ENCODE data around the gene DMD. TPM values are rescaled to one million over a fixed set of nuclear protein-coding genes. Genes with fewer than 3 reads are reported as not detected.
A peak's percentile ranks its signal among the peaks of the same experiment; 100 is the strongest.

The DMD gene
- total RNA-seq, 1 donor from 2014 or later, result 22.2 TPM

DNA sequence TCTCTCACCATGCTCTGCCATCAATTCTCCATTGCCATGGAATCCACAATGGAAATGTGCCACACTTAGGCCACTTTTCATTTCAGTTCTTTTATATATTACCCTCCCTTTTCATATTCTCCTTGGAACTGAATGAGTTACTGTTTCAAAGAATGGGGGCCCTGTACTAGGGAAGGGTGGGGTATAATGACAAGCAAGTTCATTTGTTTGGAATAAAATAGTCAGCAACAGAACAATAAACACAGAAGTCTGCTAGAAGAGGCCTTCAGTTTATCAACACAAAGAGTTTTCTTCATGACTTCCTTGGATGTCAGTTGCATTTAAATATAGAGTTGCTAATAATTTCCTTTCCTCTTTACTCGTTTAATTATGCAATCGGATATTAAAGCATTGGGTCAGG, 1661.2 kb downstream of the DMD start:
- DNase-seq (ENCODE audit: low read depth), result no peak
- no peak overlapping the region for H3K4me3 Mint-ChIP-seq (ENCODE audit: unreplicated experiment)
- H3K27ac Mint-ChIP-seq (ENCODE audit: unreplicated experiment), result no peak overlapping the region

DNA sequence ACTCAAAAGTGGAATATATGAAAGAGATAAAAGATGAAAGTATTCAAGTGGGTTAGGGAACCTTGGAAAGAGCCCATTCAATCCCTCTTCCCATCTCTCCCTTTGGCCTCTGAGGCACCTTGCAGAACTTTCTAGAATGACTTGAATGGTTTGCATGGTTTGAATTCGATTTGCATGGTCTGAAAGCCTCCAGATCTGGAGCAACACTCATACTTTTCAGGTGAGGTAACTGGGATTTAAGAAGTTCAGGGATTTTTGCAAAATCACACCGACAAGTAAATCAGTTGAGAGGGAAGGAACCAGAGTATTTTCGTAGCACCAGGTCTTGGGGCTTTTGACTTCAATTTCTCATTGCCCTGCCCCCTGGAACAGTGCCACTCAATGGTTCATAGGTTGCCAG, 1663.5 kb downstream of the DMD start:
- Mint-ChIP-seq H3K9me3 (ENCODE audit: unreplicated experiment) (peaks cover 2% of the 10 kb centered on the region), H3K27ac (ENCODE audit: unreplicated experiment) (no peak overlapping the region), H3K36me3 (ENCODE audit: low read depth, unreplicated experiment) (no peaks in the 10 kb centered on the region), H3K4me3 (ENCODE audit: unreplicated experiment) (no peak overlapping the region), H3K27me3 (ENCODE audit: low read depth, unreplicated experiment) (no peaks in the 10 kb centered on the region), H3K4me1 (ENCODE audit: low read depth, unreplicated experiment) (peaks cover 16% of the 10 kb centered on the region)
- H3K9ac ChIP-seq (ENCODE audit: low read length), result no peak overlapping the region
- H3K27ac ChIP-seq (ENCODE audit: low read depth, low read length), result no peak overlapping the region
- TF ChIP-seq EZH2 (IDR thresholded peaks at IDR 0.05; ENCODE audit: insufficient read depth, low read length), result no peak
- TF ChIP-seq, protein P1, sequence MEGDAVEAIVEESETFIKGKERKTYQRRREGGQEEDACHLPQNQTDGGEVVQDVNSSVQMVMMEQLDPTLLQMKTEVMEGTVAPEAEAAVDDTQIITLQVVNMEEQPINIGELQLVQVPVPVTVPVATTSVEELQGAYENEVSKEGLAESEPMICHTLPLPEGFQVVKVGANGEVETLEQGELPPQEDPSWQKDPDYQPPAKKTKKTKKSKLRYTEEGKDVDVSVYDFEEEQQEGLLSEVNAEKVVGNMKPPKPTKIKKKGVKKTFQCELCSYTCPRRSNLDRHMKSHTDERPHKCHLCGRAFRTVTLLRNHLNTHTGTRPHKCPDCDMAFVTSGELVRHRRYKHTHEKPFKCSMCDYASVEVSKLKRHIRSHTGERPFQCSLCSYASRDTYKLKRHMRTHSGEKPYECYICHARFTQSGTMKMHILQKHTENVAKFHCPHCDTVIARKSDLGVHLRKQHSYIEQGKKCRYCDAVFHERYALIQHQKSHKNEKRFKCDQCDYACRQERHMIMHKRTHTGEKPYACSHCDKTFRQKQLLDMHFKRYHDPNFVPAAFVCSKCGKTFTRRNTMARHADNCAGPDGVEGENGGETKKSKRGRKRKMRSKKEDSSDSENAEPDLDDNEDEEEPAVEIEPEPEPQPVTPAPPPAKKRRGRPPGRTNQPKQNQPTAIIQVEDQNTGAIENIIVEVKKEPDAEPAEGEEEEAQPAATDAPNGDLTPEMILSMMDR (IDR thresholded peaks at IDR 0.05; ENCODE audit: insufficient read depth, low read depth, low read length), result no peak
- no peak overlapping the region for H3K4me2 ChIP-seq (ENCODE audit: low read length)
- H3K9me3 ChIP-seq (ENCODE audit: insufficient read depth, low read depth, low read length), result no peaks in the 10 kb centered on the region
- H3K4me3 ChIP-seq (ENCODE audit: insufficient read depth, low read depth, low read length), result no peak overlapping the region
- no peaks in the 10 kb centered on the region for H3K36me3 ChIP-seq (ENCODE audit: insufficient read depth, low read length)
- H3K79me2 ChIP-seq (ENCODE audit: insufficient read depth, low read length), result no peaks in the 10 kb centered on the region
- H3K4me1 ChIP-seq (ENCODE audit: insufficient read depth, low read length), result peaks cover 8% of the 10 kb centered on the region
- H2AFZ ChIP-seq (ENCODE audit: low read depth, low read length), result no peak overlapping the region
- DNase-seq (ENCODE audit: low read depth), result peak; percentile 37
- no peaks in the 10 kb centered on the region for H3K27me3 ChIP-seq (ENCODE audit: insufficient read depth, low read length)
- FAIRE-seq, result no peak
- no peaks in the 10 kb centered on the region for H4K20me1 ChIP-seq (ENCODE audit: insufficient read depth, low read length)

More for the DNA sequence above, 1661.2 kb downstream of the DMD start:
- Mint-ChIP-seq H3K27me3 (ENCODE audit: low read depth, unreplicated experiment) (no peaks in the 10 kb centered on the region), H3K36me3 (ENCODE audit: low read depth, unreplicated experiment) (no peaks in the 10 kb centered on the region), H3K4me1 (ENCODE audit: low read depth, unreplicated experiment) (peaks cover 17% of the 10 kb centered on the region), H3K9me3 (ENCODE audit: unreplicated experiment) (no peaks in the 10 kb centered on the region)
- H3K4me1 ChIP-seq (ENCODE audit: insufficient read depth, low read length), result peaks cover 8% of the 10 kb centered on the region
- no peaks in the 10 kb centered on the region for H4K20me1 ChIP-seq (ENCODE audit: insufficient read depth, low read length)
- no peaks in the 10 kb centered on the region for H3K27me3 ChIP-seq (ENCODE audit: insufficient read depth, low read length)
- no peak for TF ChIP-seq EZH2 (IDR thresholded peaks at IDR 0.05; ENCODE audit: insufficient read depth, low read length)
- TF ChIP-seq, protein P1 (IDR thresholded peaks at IDR 0.05; ENCODE audit: insufficient read depth, low read depth, low read length), result no peak
- no peaks in the 10 kb centered on the region for H3K36me3 ChIP-seq (ENCODE audit: insufficient read depth, low read length)
- no peak overlapping the region for H3K27ac ChIP-seq (ENCODE audit: low read depth, low read length)
- H3K9me3 ChIP-seq (ENCODE audit: insufficient read depth, low read depth, low read length), result no peaks in the 10 kb centered on the region
- H2AFZ ChIP-seq (ENCODE audit: low read depth, low read length), result no peak overlapping the region
- no peak for FAIRE-seq
- no peak overlapping the region for H3K9ac ChIP-seq (ENCODE audit: low read length)
- no peak overlapping the region for H3K4me2 ChIP-seq (ENCODE audit: low read length)
- no peaks in the 10 kb centered on the region for H3K79me2 ChIP-seq (ENCODE audit: insufficient read depth, low read length)
- H3K4me3 ChIP-seq (ENCODE audit: insufficient read depth, low read depth, low read length), result no peak overlapping the region

DNA sequence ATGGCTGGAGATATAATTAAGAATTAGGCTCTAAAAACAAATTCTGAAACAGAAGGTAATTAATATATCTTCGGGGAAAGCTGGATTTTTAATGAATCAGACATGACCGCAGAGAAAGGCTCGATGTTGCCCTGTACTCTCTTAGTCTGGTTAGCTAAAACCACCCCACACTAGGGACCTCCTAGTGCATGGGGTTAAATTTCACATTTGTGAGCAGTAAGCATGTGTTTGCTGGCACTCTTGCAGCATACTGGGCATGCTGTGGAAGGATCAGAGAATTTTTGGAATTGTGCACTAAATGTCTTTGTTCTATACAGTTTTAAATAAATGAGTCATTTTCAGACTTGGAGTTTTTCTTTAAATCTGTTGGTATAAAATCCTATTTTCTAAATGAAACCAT, 1663.9 kb downstream of the DMD start:
- FAIRE-seq, result no peak
- Histone ChIP-seq H2AFZ (ENCODE audit: low read depth, low read length) (no peak overlapping the region), H3K9me3 (ENCODE audit: insufficient read depth, low read depth, low read length) (no peaks in the 10 kb centered on the region), H3K27me3 (ENCODE audit: insufficient read depth, low read length) (no peaks in the 10 kb centered on the region), H3K79me2 (ENCODE audit: insufficient read depth, low read length) (no peaks in the 10 kb centered on the region), H3K4me2 (ENCODE audit: low read length) (no peak overlapping the region), H3K4me3 (ENCODE audit: insufficient read depth, low read depth, low read length) (no peak overlapping the region), H3K4me1 (ENCODE audit: insufficient read depth, low read length) (peaks cover 8% of the 10 kb centered on the region), H3K36me3 (ENCODE audit: insufficient read depth, low read length) (no peaks in the 10 kb centered on the region), H3K27ac (ENCODE audit: low read depth, low read length) (no peak overlapping the region), H4K20me1 (ENCODE audit: insufficient read depth, low read length) (no peaks in the 10 kb centered on the region), H3K9ac (ENCODE audit: low read length) (no peak overlapping the region)
- peaks cover 16% of the 10 kb centered on the region for H3K4me1 Mint-ChIP-seq (ENCODE audit: low read depth, unreplicated experiment)
- H3K9me3 Mint-ChIP-seq (ENCODE audit: unreplicated experiment), result peaks cover 2% of the 10 kb centered on the region
- peak; percentile 46 for DNase-seq (ENCODE audit: low read depth)
- H3K4me3 Mint-ChIP-seq (ENCODE audit: unreplicated experiment), result no peak overlapping the region
- TF ChIP-seq EZH2 (IDR thresholded peaks at IDR 0.05; ENCODE audit: insufficient read depth, low read length), result no peak
- TF ChIP-seq, protein P1 (IDR thresholded peaks at IDR 0.05; ENCODE audit: insufficient read depth, low read depth, low read length), result no peak
- no peak overlapping the region for H3K27ac Mint-ChIP-seq (ENCODE audit: unreplicated experiment)
- H3K27me3 Mint-ChIP-seq (ENCODE audit: low read depth, unreplicated experiment), result no peaks in the 10 kb centered on the region
- no peaks in the 10 kb centered on the region for H3K36me3 Mint-ChIP-seq (ENCODE audit: low read depth, unreplicated experiment)

Data from astrocyte (in vitro differentiated cells and primary cell).